Measurements from ENCODE around the gene APOC1.
"Not testable (repeated sequence)": the region's sequence is repeated elsewhere in the genome, so short reads cannot be mapped to it uniquely, and the experiment has no call there.

Gene APOC1

GRCh38 chr19:44889830-44890365 lies 24.5 kb upstream of the APOC1 start:
- DNase-seq (ENCODE audit: low read depth in 2 of 2), result no peak

GRCh38 chr19:44890366-44891015 lies 23.9 kb upstream of the APOC1 start:
- no peak for DNase-seq (ENCODE audit: low read depth in 2 of 2)

GRCh38 chr19:44891016-44891882 lies 23.2 kb upstream of the APOC1 start, which contains the start of gene TOMM40:
TSS of gene TOMM40 (plus strand) at chr19:44891254. CDS start at chr19:44891416, 162 bp downstream.
- DNase-seq (ENCODE audit: low read depth in 2 of 2), result peak; percentile 99 to 100

GRCh38 chr19:44892932-44893331 lies 21.5 kb upstream of the APOC1 start:
- DNase-seq (ENCODE audit: low read depth in 2 of 2), result no peak

GRCh38 chr19:44893332-44894051 lies 20.9 kb upstream of the APOC1 start:
- no peak for DNase-seq (ENCODE audit: low read depth in 2 of 2)

- no peak for DNase-seq (ENCODE audit: low read depth in 2 of 2)
Observed at GRCh38 chr19:44894052-44894400, 20.4 kb upstream of the APOC1 start.

- no peak for DNase-seq (ENCODE audit: low read depth in 2 of 2)
Observed at GRCh38 chr19:44894946-44895345, 19.5 kb upstream of the APOC1 start.

- no peak for DNase-seq (ENCODE audit: low read depth in 2 of 2)
Observed at GRCh38 chr19:44897835-44898234, 16.6 kb upstream of the APOC1 start.

GRCh38 chr19:44900328-44901244 lies 13.8 kb upstream of the APOC1 start:
- DNase-seq (ENCODE audit: low read depth in 2 of 2), result no peak

GRCh38 chr19:44903216-44903601 lies 11.2 kb upstream of the APOC1 start:
- DNase-seq (ENCODE audit: low read depth in 2 of 2), result no peak

GRCh38 chr19:44903602-44904425 lies 10.6 kb upstream of the APOC1 start:
- DNase-seq (ENCODE audit: low read depth in 2 of 2), result peak; percentile 50 to 53

- no peak for DNase-seq (ENCODE audit: low read depth in 2 of 2)
Observed at GRCh38 chr19:44904426-44904994, 9.9 kb upstream of the APOC1 start.

GRCh38 chr19:44905437-44906160 lies 8.8 kb upstream of the APOC1 start, which contains the start of gene APOE:
TSS of gene APOE (plus strand) at chr19:44905796. CDS start at chr19:44906625, 829 bp downstream.
- DNase-seq (ENCODE audit: low read depth in 2 of 2), result no peak

- no peak for DNase-seq (ENCODE audit: low read depth in 2 of 2)
Observed at GRCh38 chr19:44907613-44908012, 6.8 kb upstream of the APOC1 start.

GRCh38 chr19:44908074-44908835 lies 6.2 kb upstream of the APOC1 start:
- no peak for DNase-seq (ENCODE audit: low read depth in 2 of 2)

- DNase-seq (ENCODE audit: low read depth in 2 of 2), result no peak
Observed at GRCh38 chr19:44908836-44909261, 5.6 kb upstream of the APOC1 start.

GRCh38 chr19:44909775-44910174 lies 4.6 kb upstream of the APOC1 start:
- no peak for DNase-seq (ENCODE audit: low read depth in 2 of 2)

GRCh38 chr19:44911896-44912295 lies 2.5 kb upstream of the APOC1 start:
- DNase-seq (ENCODE audit: low read depth in 2 of 2), result not testable (repeated sequence)
